Measurements from ENCODE around the gene C11orf97.

Gene C11orf97

DNA sequence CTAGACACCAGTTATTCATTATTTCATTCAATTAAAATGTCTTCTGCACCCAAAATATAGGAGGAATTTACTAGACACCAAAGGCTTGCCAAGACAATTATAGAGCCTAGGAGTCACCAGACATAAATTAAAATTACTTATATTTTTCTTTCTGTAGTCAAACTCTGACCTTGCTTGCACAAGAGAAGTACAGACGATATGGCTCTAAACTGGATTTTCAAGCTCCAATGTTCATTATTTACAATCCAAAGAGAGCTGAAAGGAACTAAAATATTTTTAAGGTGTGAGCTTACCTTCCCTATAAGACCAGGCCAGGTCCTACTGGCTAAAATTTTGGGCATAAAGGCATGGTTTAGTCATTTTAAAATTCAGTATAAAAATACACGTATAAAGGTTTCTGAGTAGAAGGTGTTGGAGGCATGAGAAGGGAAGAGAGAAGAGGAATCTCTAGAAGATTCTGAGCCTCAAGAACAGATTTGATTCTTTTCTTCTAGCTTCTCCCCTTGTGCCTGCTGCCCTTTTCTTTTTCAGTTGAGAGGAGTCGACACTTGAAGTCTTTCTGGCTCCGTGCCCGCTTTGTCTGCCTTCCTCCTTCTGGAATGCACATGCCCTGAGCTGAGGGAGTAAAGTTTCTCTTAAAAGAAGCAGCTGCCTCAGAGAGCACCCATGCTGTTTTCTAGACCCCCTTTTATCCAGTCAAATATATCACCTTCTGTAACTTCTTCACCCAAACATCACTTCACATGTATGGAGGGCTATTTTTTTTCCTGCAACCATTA lies 13.5 kb downstream of the C11orf97 start:
- TF ChIP-seq, protein P1, sequence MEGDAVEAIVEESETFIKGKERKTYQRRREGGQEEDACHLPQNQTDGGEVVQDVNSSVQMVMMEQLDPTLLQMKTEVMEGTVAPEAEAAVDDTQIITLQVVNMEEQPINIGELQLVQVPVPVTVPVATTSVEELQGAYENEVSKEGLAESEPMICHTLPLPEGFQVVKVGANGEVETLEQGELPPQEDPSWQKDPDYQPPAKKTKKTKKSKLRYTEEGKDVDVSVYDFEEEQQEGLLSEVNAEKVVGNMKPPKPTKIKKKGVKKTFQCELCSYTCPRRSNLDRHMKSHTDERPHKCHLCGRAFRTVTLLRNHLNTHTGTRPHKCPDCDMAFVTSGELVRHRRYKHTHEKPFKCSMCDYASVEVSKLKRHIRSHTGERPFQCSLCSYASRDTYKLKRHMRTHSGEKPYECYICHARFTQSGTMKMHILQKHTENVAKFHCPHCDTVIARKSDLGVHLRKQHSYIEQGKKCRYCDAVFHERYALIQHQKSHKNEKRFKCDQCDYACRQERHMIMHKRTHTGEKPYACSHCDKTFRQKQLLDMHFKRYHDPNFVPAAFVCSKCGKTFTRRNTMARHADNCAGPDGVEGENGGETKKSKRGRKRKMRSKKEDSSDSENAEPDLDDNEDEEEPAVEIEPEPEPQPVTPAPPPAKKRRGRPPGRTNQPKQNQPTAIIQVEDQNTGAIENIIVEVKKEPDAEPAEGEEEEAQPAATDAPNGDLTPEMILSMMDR (IDR thresholded peaks at IDR 0.05; ENCODE audit: extremely low read depth, missing control alignments) = no peak
- no peak for DNase-seq (ENCODE audit: low spot score)

DNA sequence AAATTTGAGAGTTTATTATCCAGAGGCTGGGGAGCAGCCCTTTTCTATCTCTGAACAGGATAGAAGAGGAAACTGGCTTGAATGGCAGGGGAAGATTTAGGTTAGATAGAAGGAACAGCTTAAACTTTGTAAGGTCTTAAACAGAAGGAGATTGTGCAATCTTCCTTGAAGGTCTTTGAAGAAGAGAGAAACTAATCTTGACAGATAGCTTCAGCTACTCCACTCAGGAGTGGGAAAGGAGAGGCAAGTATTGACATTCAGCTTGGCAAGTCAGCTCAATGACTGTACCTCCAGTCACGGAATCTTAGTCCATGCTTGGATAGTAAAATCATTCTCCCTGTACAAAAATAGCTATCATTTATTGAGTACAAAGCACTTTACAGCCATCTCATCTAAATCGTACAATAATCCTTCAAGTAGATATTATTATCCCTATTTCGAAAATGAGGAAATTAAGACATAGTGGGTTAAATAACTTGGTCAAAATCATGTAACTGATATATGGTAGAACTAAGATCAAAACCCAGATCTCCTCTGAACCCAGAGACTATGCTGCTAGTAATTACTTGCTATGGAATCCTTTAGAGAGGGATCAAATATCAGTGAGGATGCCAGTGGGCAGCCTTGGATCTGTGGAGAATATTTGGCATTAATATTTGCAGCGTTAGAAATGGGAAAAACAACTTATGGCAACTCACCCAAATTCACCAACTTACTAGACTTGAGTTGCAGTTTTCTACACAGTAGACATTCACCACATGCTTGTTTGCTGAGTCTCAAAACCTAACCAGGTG lies 14.6 kb downstream of the C11orf97 start:
- DNase-seq (ENCODE audit: low spot score) = no peak
- TF ChIP-seq, protein P1 (IDR thresholded peaks at IDR 0.05; ENCODE audit: extremely low read depth, missing control alignments) = no peak

DNA sequence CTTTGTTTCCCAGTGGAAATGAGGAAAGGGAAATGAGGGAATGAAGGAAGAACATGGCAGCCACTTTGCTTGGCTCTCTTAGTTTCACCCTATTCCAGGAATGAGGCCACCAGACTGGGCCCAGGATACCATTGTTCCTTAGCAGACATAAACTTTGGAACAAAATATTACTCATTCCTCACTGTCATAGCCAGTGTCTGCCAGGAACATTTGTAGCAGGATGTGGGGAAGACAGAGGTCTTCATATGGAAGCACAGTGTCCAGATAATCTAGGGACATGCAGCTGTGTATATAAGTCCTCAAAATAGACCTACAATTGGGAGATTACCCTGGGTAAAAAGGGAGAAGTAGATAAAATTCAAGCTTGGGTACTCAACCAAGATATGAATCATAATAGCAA lies 16.3 kb downstream of the C11orf97 start:
- TF ChIP-seq, protein P1 (IDR thresholded peaks at IDR 0.05; ENCODE audit: extremely low read depth, missing control alignments) = no peak
- DNase-seq (ENCODE audit: low spot score) = no peak

DNA sequence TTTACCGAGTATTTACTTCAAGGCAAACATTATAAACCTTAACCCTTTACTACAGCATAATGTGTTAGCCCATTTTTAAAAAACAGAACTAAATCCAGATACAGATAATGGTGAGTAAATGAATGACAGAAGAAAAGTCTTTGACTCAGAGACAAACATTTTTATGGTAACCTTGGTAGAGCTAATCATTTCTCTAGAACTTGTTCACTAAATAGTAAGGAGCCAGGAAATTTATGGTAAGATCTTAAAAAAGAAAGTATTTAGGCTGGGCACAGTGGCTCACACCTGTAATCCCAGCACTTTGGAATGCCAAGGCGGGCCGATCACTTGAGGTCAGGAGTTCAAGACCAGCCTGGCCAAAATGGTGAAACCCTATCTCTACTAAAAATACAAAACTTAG lies 19.9 kb downstream of the C11orf97 start:
- DNase-seq (ENCODE audit: low spot score) = no peak
- TF ChIP-seq, protein P1 (IDR thresholded peaks at IDR 0.05; ENCODE audit: extremely low read depth, missing control alignments) = no peak

DNA sequence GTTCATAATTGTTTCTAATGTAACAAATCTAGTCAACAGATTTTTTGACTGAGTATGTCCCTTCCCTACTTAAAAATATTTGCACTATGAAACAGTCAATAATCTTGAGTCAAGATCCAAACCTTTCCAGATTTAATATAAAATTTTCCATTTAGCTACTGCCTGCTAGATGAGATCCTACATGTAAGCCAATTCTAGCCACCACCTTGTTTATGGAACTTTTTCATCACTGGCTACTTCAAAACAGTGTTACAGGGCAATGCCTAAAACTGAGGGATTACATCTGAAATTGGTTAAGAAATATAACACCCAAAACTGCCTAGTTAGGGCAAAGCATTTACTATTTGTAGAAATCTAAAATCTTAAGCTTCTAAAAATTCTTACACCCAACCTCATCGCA lies 20.9 kb downstream of the C11orf97 start:
- TF ChIP-seq, protein P1 (IDR thresholded peaks at IDR 0.05; ENCODE audit: extremely low read depth, missing control alignments) = no peak
- DNase-seq (ENCODE audit: low spot score) = no peak

DNA sequence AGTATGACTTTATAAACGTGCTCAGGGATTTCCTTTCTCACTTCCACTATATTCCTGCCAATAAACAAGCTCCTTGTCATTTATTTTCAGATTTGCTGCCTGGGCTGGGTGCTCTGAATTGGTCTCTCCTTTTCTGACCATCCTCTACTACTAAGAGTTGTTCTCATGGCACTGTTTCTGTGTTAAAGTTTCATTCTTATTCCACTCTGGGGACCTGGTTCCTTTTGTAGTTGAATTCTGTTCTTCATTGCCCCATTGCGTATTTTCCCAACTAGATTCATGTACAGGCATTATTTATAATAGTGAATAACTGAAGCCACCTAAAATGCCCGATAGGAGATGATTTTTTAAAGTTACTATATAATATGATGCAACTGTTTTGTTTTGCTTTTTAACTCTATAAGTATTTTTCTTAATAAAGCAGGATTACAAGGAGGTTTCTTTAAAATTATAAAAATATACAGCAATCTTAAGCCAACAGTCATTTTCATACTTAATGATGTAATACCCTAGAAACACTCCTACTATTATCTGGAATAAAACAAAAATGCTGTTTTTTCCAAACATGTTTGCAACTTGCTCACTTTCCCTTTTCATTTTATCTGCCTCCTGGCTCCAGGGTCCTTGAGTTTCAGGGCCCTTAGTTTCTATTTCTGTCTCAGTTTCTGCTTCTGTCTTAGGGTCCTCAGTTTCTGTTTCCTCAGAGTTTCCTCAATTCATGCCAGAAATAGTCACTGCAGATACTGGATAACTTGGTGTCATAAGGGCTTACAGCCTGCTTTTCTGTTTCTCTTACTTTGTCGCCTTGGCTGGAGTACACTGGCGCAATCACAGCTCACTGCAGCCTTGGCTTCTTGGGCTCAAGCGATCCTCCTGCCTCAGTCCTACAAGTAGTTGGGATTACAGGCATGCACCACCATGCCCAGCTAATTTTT lies 21.7 kb downstream of the C11orf97 start:
- TF ChIP-seq, protein P1 (IDR thresholded peaks at IDR 0.05; ENCODE audit: extremely low read depth, missing control alignments) = no peak
- DNase-seq (ENCODE audit: low spot score) = no peak
